MM.1S (cell line): ENCODE data around the gene TENM4.

ENCODE experiments used
- DNase-seq: peaks from one replicate; pipeline ENCODE4 v3.0.0-alpha.2; 2015
- H2AFZ ChIP-seq: fragments of 300-600 bp; sonication (generic); 2 replicates; pipeline ENCODE4 v1.6.0; 2016; ENCODE audit warnings: antibody characterized with exemption, low read length
- H3F3A ChIP-seq: fragments of 300-600 bp; sonication (generic); 2 replicates; pipeline ENCODE4 v1.6.1; 2016; ENCODE audit warnings: mild to moderate bottlenecking, antibody characterized with exemption, low read length, moderate library complexity, mixed read lengths; ENCODE audit not compliant: insufficient read depth
- H3K27ac ChIP-seq: fragments of 300-600 bp; sonication (generic); 2 replicates; pipeline ENCODE4 v1.5.1; 2016; ENCODE audit warnings: mild to moderate bottlenecking, low read length
- H3K27me3 ChIP-seq: fragments of 300-600 bp; sonication (generic); replicated peaks from 2 replicates; pipeline ENCODE4 v1.6.0; 2016; ENCODE audit warnings: low read length; ENCODE audit not compliant: insufficient read depth
- H3K36me3 ChIP-seq: fragments of 300-600 bp; sonication (generic); replicated peaks from 2 replicates; pipeline ENCODE4 v1.6.1; 2016; ENCODE audit warnings: mild to moderate bottlenecking, low read length, mixed read lengths; ENCODE audit not compliant: insufficient read depth
- H3K4me1 ChIP-seq: fragments of 300-600 bp; sonication (generic); 2 replicates; pipeline ENCODE4 v1.6.1; 2016; ENCODE audit warnings: low read length, mixed read lengths
- H3K4me2 ChIP-seq: fragments of 300-600 bp; sonication (generic); 2 replicates; pipeline ENCODE4 v1.6.0; 2016; ENCODE audit warnings: low read depth, low read length
- H3K4me3 ChIP-seq: fragments of 300-600 bp; sonication (generic); 2 replicates; pipeline ENCODE4 v1.5.1; 2016; ENCODE audit warnings: low read length, mixed read lengths
- H3K79me2 ChIP-seq: fragments of 300-600 bp; sonication (generic); 2 replicates; pipeline ENCODE4 v1.6.1; 2016; ENCODE audit warnings: mixed run types, low read length, mixed read lengths
- H3K9ac ChIP-seq: fragments of 300-600 bp; sonication (generic); 2 replicates; pipeline ENCODE4 v1.6.1; 2016; ENCODE audit warnings: low read length, mixed read lengths
- H3K9me2 ChIP-seq: fragments of 300-600 bp; sonication (generic); replicated peaks from 2 replicates; pipeline ENCODE4 v1.6.1; 2016; ENCODE audit warnings: mild to moderate bottlenecking, low read length, mixed read lengths; ENCODE audit not compliant: insufficient read depth
- H3K9me3 ChIP-seq: fragments of 300-600 bp; sonication (generic); replicated peaks from 2 replicates; pipeline ENCODE4 v1.6.1; 2016; ENCODE audit warnings: mild to moderate bottlenecking, low read length, mixed read lengths; ENCODE audit not compliant: insufficient read depth
- H4K20me1 ChIP-seq: fragments of 300-600 bp; sonication (generic); 2 replicates; pipeline ENCODE4 v1.6.1; 2016; ENCODE audit warnings: mild to moderate bottlenecking, low read length, moderate library complexity, mixed read lengths; ENCODE audit not compliant: insufficient read depth
- CTCF ChIP-seq: fragments of 300-600 bp; sonication (generic); IDR thresholded peaks from 2 replicates; pipeline ENCODE4 v1.5.1; 2016; ENCODE audit warnings: antibody characterized with exemption, low read length, mixed read lengths
- EZH2 ChIP-seq: fragments of 300-600 bp; sonication (generic); optimal IDR thresholded peaks from 2 replicates; pipeline ENCODE3; 2017; ENCODE audit warnings: low read depth, mild to moderate bottlenecking, antibody characterized with exemption, low read length, mixed read lengths
- EZH2phosphoT487 ChIP-seq: fragments of 300-600 bp; sonication (generic); IDR thresholded peaks from 2 replicates; pipeline ENCODE4 v1.6.1; 2018; ENCODE audit warnings: antibody characterized with exemption, low read length

TENM4 gene

GRCh38 chr11:79393362-79394043, 47.3 kb downstream of the TENM4 start:
- Histone ChIP-seq H3K4me3 (no peak overlapping the region), H3K9me2 (no peaks in the 10 kb centered on the region), H4K20me1 (no peaks in the 10 kb centered on the region), H3K36me3 (no peaks in the 10 kb centered on the region), H3K27ac (no peak overlapping the region), H3K4me2 (no peak overlapping the region), H3K27me3 (no peaks in the 10 kb centered on the region), H3K9me3 (no peaks in the 10 kb centered on the region), H2AFZ (no peak overlapping the region), H3K79me2 (no peaks in the 10 kb centered on the region), H3K9ac (no peak overlapping the region), H3K4me1 (0 out of 2 replicates have a peak, but pooled peaks cover 7% of the 10 kb centered on the region), H3F3A (no peaks in the 10 kb centered on the region)
- TF ChIP-seq CTCF (no peak), EZH2phosphoT487 (no peak), EZH2 (no peak)
- DNase-seq: no peak

GRCh38 chr11:79392161-79392560, 48.7 kb downstream of the TENM4 start:
- H3K27ac ChIP-seq: no peak overlapping the region

GRCh38 chr11:79390923-79391322, 49.9 kb downstream of the TENM4 start:
- peak overlapping the region; percentile 75 for H3K4me2 ChIP-seq
- no peaks in the 10 kb centered on the region for H3K9me2 ChIP-seq
- no peak overlapping the region for H2AFZ ChIP-seq
- H3K9ac ChIP-seq: no peak overlapping the region
- no peak for DNase-seq
- H3K4me1 ChIP-seq: 0 out of 2 replicates have a peak, but pooled peaks cover 7% of the 10 kb centered on the region
- no peaks in the 10 kb centered on the region for H3K27me3 ChIP-seq
- H3K9me3 ChIP-seq: no peaks in the 10 kb centered on the region
- H3F3A ChIP-seq: no peaks in the 10 kb centered on the region
- H3K27ac ChIP-seq: no peak overlapping the region
- TF ChIP-seq EZH2phosphoT487: no peak
- no peak for TF ChIP-seq EZH2
- no peak for TF ChIP-seq CTCF
- no peak overlapping the region for H3K4me3 ChIP-seq
- no peaks in the 10 kb centered on the region for H4K20me1 ChIP-seq
- H3K79me2 ChIP-seq: no peaks in the 10 kb centered on the region
- H3K36me3 ChIP-seq: no peaks in the 10 kb centered on the region

More at GRCh38 chr11:79392161-79392560, 48.7 kb downstream of the TENM4 start:
- Histone ChIP-seq H3K36me3 (no peaks in the 10 kb centered on the region), H3K9ac (no peak overlapping the region), H3K79me2 (no peaks in the 10 kb centered on the region), H2AFZ (no peak overlapping the region), H3K4me3 (no peak overlapping the region), H3K9me2 (no peaks in the 10 kb centered on the region), H3K4me2 (no peak overlapping the region), H3K27me3 (no peaks in the 10 kb centered on the region), H4K20me1 (no peaks in the 10 kb centered on the region), H3K4me1 (0 out of 2 replicates have a peak, but pooled peaks cover 7% of the 10 kb centered on the region), H3F3A (no peaks in the 10 kb centered on the region), H3K9me3 (no peaks in the 10 kb centered on the region)
- TF ChIP-seq CTCF (no peak), EZH2phosphoT487 (no peak), EZH2 (no peak)
- no peak for DNase-seq
